Renal cortical epithelial cell (primary cell): ENCODE results near the gene EMX1. TPM values are rescaled to one million over a fixed set of nuclear protein-coding genes. Genes with fewer than 3 reads are reported as not detected.

Experiments used
- DNase-seq: peaks from one replicate; pipeline ENCODE4 v3.0.0-alpha.2; 2011; ENCODE audit warnings: low read depth
- total RNA-seq: library from RNA; depleted of rRNA; stranded (reverse); fragments of >200 nt; gene quantifications from 2 replicates; pipeline ENCODE4 v1.2.3, GENCODE V29; 2014

The EMX1 gene
- total RNA-seq, 1 donor from 2014 or later, result 5.3 TPM

DNA sequence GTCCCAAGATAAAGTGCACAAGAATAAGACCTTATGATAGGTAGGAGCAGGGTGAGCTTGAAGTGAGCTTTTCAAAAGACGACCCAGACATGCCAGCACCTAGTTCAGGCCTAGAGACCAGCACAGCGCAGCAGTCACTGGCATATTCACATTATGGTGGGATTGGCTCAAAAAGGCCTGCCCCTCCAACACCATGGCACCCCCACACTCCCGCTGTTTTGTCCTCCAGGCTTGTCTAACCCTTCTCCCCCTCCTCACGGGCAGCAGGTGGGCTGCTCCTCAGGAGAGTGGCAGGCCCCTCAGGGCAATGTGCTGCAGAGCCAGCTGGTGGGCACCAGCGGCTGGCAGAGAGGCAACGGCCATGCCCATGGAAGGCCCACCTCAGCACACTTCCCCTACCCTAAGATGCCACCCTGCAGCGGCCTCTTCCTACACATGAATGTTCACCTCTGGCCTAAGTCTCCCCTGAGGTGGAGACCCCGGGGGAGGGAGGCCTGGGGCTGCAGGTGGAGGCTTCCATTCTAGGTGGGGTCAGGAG is 25.6 kb downstream of the EMX1 start:
- no peak for DNase-seq

DNA sequence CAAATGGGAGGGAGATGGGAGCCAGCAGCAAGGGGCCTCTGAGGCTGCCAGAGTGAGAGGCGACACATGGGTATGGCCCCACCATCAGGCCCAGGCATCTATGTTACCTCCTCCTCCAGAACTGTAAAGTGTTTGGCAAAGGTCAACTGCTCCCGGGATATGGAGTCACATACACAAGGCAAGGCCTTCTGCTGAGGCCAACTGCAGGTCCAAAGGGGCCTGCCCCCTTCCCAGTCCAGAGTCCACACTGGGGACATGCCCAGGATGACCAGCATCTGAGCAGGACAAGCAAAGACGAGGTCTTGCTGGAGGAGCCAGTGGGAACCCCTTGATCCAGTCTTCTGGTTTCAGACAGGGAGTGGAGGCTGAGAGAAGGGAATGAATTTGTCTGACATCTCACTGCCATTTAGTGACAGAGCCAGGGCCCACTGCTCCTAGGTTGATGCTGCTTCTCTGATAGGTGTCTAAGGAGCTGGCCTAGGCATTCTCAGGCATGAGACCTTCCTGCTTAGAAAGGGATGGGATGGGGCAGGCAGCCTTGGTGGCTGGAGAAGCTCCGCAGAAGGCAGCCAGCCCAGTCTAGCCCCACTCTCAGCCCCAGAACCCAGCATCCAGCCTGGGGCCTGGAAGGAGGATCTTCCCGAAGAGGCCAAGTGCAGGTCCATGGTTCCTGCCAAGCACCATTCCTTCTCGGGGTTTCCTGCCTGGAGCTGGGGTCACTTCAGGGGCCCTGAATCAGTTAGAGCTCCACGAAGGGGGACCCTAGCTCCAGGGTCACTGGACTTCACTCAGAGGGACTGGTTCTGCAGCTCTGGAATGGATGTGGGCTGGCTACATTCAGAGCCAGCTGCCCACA is 26.4 kb downstream of the EMX1 start:
- DNase-seq, result no peak

- no peak for DNase-seq
Observed at GRCh38 chr2:72944804-72945449, 27.6 kb downstream of the EMX1 start.

DNA sequence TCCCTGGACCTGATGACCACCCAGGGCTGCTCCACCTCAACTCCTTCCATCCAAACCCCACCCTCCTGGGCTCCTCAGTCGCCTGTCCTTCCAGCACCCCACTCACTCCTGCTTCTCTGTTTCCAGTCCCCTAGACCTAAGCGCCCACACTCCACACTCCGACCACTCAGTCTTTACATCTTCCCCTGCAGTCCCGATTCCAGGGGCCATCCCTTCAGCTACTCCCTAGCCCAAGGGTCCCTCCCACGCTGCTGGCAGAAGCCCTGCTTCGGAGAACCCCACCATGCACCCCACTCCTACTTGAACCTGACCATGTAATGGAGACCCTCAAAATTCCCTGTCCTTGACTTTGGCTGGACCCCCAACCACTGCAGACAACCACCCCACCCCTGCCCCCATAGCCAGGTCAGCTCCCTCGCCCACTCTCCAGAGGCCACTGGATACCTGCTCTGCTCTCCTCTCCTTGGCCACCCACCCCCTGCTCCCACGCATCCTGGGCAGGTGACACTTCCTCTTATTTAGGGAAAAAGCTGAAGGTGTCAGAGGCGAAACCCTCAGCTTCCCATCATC is 28.2 kb downstream of the EMX1 start:
- DNase-seq, result no peak

DNA sequence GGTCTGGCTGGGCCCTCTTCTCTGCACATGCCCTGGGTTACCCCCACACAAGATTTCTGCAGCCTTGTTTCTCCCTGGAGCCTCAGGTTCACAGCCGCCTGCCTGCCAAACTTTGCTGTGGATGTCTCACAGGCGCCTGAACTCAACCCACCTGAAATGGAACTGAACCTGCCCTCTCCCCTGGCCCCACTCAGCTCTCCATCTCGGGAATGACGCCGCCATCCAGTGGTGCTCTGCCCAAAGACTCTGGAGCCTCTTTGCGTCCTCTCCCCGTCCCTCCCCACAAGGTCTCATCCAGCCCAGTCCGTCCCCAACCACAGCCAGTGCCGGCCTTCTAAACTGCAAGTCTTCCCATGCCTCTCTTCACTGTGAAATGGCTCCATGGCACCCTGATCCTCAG is 29.1 kb downstream of the EMX1 start:
- DNase-seq, result no peak

- no peak for DNase-seq
Observed at GRCh38 chr2:72947952-72948830, 30.9 kb downstream of the EMX1 start.

GRCh38 chr2:72949045-72949444 is 31.7 kb downstream of the EMX1 start:
- no peak for DNase-seq

GRCh38 chr2:72949642-72950041 is 32.3 kb downstream of the EMX1 start:
- no peak for DNase-seq

- no peak for DNase-seq
Observed at GRCh38 chr2:72950558-72951255, 33.4 kb downstream of the EMX1 start.

- DNase-seq, result no peak
Observed at GRCh38 chr2:72951303-72952095, 34.2 kb downstream of the EMX1 start.

- DNase-seq, result no peak
Observed at GRCh38 chr2:72952110-72952823, 34.9 kb downstream of the EMX1 start.

GRCh38 chr2:72952961-72953360 is 35.6 kb downstream of the EMX1 start:
- no peak for DNase-seq

DNA sequence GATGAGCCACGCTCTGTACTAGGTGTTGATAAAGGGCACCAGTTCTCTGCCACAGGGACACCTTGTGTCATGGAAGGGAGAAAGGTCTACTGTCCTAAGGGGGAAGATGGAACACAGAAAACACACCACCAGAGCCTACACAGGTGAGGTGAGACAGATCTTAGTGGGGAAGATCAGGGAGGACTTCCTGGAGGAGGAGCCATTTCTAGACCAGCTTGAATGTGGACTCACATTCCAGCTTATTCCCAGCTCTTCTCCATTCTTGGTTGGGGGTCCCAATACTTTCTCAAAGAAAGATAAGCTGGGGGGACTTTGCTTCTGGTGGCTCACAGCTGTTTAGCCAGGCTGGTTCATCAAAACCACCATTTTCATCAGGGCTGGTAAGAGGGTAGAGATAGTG is 36.2 kb downstream of the EMX1 start:
- no peak for DNase-seq

GRCh38 chr2:72953976-72954375 is 36.7 kb downstream of the EMX1 start:
- no peak for DNase-seq

DNA sequence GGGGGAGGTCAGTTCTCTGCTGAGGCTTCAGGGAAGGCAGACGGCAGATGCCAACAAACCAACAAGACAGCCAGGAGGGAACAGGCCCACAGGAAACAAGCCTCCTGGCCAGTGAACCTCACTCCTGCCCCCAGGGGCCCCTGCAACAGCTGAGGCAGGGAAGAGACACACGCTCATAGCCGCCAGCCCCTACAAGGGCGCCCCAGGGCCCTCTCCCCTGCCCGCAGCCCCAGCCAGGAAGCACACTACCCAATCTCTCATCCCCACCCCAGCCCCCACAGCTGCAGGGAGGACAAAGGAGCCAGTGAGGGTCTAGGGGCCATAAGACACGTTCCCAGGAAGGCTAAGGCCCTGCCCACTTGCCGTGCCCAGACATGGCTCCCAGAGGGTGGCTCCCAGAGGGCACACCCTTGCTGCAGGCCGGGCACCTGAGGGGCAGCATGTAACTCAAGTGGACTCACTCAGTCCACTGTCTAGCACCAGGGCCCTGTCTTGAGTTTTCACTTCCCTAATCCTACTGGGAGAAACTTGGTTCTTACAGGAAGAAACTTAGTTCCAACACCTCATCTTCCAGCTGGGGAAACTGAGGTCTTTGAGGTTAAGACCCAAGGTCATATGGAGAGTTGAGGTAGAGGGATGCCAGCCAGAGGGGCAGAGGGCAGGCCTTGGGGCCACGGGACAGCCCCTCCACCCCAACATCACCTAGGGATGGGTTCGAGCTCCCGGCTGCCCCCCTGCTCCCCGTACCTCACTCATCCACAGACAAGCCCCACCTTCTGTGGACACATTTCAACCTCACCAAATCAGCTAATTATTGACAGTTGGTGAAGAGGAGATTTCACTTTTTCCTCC is 37.3 kb downstream of the EMX1 start:
- DNase-seq, result no peak

- no peak for DNase-seq
Observed at GRCh38 chr2:72955228-72956049, 38.1 kb downstream of the EMX1 start.

GRCh38 chr2:72956050-72956395 is 38.7 kb downstream of the EMX1 start:
- no peak for DNase-seq

- no peak for DNase-seq
Observed at GRCh38 chr2:72956936-72957335, 39.6 kb downstream of the EMX1 start.
